KMS-11 (cell line): ENCODE results near the gene RETREG1.
A peak's percentile ranks its signal among the peaks of the same experiment; 100 is the strongest.

Experiments used
- H2AFZ ChIP-seq: fragments of 200-600 bp; sonication (generic); 2 replicates; pipeline ENCODE4 v1.6.1; 2016; ENCODE audit warnings: antibody characterized with exemption, mixed run types, low read depth
- H3K27ac ChIP-seq: fragments of 200-600 bp; sonication (generic); 2 replicates; pipeline ENCODE4 v1.6.1; 2016; ENCODE audit warnings: mild to moderate bottlenecking, mixed run types
- H3K27me3 ChIP-seq: fragments of 200-600 bp; sonication (generic); 2 replicates; pipeline ENCODE4 v1.6.1; 2017; ENCODE audit warnings: mild to moderate bottlenecking, low read depth, mixed run types, moderate library complexity; ENCODE audit not compliant: insufficient read depth
- H3K36me3 ChIP-seq: fragments of 200-600 bp; sonication (generic); 2 replicates; pipeline ENCODE4 v1.6.1; 2017; ENCODE audit warnings: mild to moderate bottlenecking, mixed run types; ENCODE audit not compliant: insufficient read depth
- H3K4me1 ChIP-seq: fragments of 200-600 bp; sonication (generic); 2 replicates; pipeline ENCODE4 v1.6.1; 2016; ENCODE audit warnings: mild to moderate bottlenecking, low read depth, mixed run types; ENCODE audit not compliant: poor library complexity, severe bottlenecking
- H3K4me2 ChIP-seq: fragments of 200-600 bp; sonication (generic); 2 replicates; pipeline ENCODE4 v1.7.0; 2016; ENCODE audit warnings: mild to moderate bottlenecking, mixed run types
- H3K4me3 ChIP-seq: fragments of 200-600 bp; sonication (generic); IDR thresholded peaks from 2 replicates; pipeline ENCODE4 v1.6.1; 2017; ENCODE audit warnings: low read depth, low read length, mixed read lengths; ENCODE audit not compliant: insufficient read depth
- H3K79me2 ChIP-seq: fragments of 200-600 bp; sonication (generic); 2 replicates; pipeline ENCODE4 v1.6.1; 2016; ENCODE audit warnings: low read depth, mixed run types; ENCODE audit not compliant: insufficient read depth
- H3K9ac ChIP-seq: fragments of 200-600 bp; sonication (generic); 2 replicates; pipeline ENCODE4 v1.6.1; 2016; ENCODE audit warnings: mild to moderate bottlenecking, mixed run types
- H4K20me1 ChIP-seq: fragments of 200-600 bp; sonication (generic); 2 replicates; pipeline ENCODE4 v1.6.1; 2016; ENCODE audit warnings: mild to moderate bottlenecking, mixed run types; ENCODE audit not compliant: insufficient read depth
- CTCF ChIP-seq: fragments of 200-600 bp; sonication (generic); conservative IDR thresholded peaks from 2 replicates; pipeline ENCODE4 v1.6.1; 2017; ENCODE audit warnings: low read depth, mild to moderate bottlenecking, antibody characterized with exemption, low read length, moderate library complexity, mixed read lengths

The RETREG1 gene

DNA sequence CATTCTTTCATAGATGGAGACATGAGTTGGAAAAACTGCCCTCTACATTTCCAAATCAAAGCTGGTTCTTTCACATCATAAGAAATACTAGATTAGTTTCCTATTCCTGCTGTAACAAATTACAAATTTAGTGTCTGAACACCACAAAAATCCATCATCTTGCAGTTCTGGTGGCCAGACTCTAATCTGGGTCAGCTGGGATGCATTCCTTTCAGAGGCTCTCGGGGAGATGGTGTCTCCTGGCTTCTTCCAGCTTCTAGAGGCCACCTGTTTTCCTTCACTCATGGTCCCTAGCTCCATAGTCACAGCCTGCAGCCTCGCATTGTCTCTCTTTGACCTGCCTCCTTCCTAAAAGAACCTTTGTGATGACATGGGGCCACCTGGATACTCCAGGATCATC is 65.2 kb downstream of the RETREG1 start:
- no peaks in the 10 kb centered on the region for H3K4me1 ChIP-seq
- no peaks in the 10 kb centered on the region for H3K27me3 ChIP-seq
- no peaks in the 10 kb centered on the region for H3K36me3 ChIP-seq
- H3K4me3 ChIP-seq = no peak overlapping the region
- H3K4me2 ChIP-seq = no peak overlapping the region
- H2AFZ ChIP-seq = no peak overlapping the region
- H3K27ac ChIP-seq = no peak overlapping the region
- H4K20me1 ChIP-seq = no peaks in the 10 kb centered on the region
- H3K9ac ChIP-seq = no peak overlapping the region
- no peak for TF ChIP-seq CTCF
- H3K79me2 ChIP-seq = no peaks in the 10 kb centered on the region

GRCh38 chr5:16550316-16550952 is 66.4 kb downstream of the RETREG1 start:
- H3K79me2 ChIP-seq = no peaks in the 10 kb centered on the region
- no peaks in the 10 kb centered on the region for H4K20me1 ChIP-seq
- no peak overlapping the region for H3K4me3 ChIP-seq
- no peak overlapping the region for H3K4me2 ChIP-seq
- no peaks in the 10 kb centered on the region for H3K27me3 ChIP-seq
- TF ChIP-seq CTCF = peak; percentile 80
- H3K9ac ChIP-seq = no peak overlapping the region
- H3K27ac ChIP-seq = no peak overlapping the region
- no peaks in the 10 kb centered on the region for H3K4me1 ChIP-seq
- no peaks in the 10 kb centered on the region for H3K36me3 ChIP-seq
- no peak overlapping the region for H2AFZ ChIP-seq

GRCh38 chr5:16549491-16550206 is 67.1 kb downstream of the RETREG1 start:
- H3K9ac ChIP-seq = no peak overlapping the region
- no peak for TF ChIP-seq CTCF
- no peaks in the 10 kb centered on the region for H3K4me1 ChIP-seq
- H3K27me3 ChIP-seq = no peaks in the 10 kb centered on the region
- no peak overlapping the region for H3K4me3 ChIP-seq
- H3K27ac ChIP-seq = no peak overlapping the region
- H3K79me2 ChIP-seq = no peaks in the 10 kb centered on the region
- no peaks in the 10 kb centered on the region for H3K36me3 ChIP-seq
- H4K20me1 ChIP-seq = no peaks in the 10 kb centered on the region
- no peak overlapping the region for H2AFZ ChIP-seq
- H3K4me2 ChIP-seq = no peak overlapping the region

GRCh38 chr5:16548812-16549211 is 68.0 kb downstream of the RETREG1 start:
- Histone ChIP-seq H3K36me3 (no peaks in the 10 kb centered on the region), H3K27ac (no peak overlapping the region), H3K4me2 (no peak overlapping the region), H3K4me1 (no peaks in the 10 kb centered on the region), H4K20me1 (no peaks in the 10 kb centered on the region), H3K4me3 (no peak overlapping the region), H3K9ac (no peak overlapping the region), H3K27me3 (no peaks in the 10 kb centered on the region), H3K79me2 (no peaks in the 10 kb centered on the region), H2AFZ (no peak overlapping the region)
- no peak for TF ChIP-seq CTCF
